DOHH2 (cell line): Measurements from ENCODE around the gene AP3S2.

Experiments
- EZH2phosphoT487 ChIP-seq: fragments of 200-600 bp; sonication (generic); IDR thresholded peaks from 2 replicates; pipeline ENCODE4 v1.6.1; 2017; ENCODE audit warnings: borderline replicate concordance, mild to moderate bottlenecking, antibody characterized with exemption, low read length, moderate library complexity, mixed read lengths
- TF ChIP-seq, protein P1 (sequence below): fragments of 200-600 bp; sonication (generic); IDR thresholded peaks from one replicate; pipeline ENCODE4 v1.5.1; 2014; ENCODE audit warnings: antibody characterized with exemption, mild to moderate bottlenecking, low read depth, low read length; ENCODE audit not compliant: poor library complexity, severe bottlenecking

DNA sequence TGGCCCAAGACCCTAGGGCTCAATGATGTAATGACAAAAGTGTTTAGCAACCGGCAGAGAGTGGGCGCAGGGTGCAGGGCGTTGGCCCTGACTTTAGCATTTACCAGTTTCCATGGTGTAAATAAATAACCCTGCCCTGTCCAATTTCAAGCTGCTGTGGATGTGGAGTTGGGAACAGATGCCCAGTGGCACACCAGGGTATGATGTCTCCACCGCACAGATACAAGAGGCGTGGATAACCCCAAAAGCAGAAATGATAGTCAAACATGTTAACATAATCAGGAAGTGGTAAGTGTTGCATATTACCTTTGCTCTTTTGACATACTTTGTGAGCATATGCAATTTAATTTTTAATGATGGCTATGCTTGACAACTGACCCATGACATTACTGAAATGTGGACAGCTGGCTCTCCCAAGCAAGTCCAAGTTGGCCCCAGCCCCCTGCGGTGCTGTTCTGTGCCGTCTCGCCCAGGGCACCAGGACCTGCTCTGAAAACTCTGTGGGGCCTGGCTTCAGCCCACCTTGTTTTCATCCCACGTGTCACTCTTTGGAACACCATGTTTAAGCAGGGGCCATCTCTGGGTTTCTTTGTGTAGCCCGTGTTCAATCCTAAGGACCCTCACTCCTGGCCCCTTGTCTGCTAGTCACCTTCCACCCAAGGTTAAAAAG is 68.4 kb downstream of the AP3S2 start:
- TF ChIP-seq, protein P1, sequence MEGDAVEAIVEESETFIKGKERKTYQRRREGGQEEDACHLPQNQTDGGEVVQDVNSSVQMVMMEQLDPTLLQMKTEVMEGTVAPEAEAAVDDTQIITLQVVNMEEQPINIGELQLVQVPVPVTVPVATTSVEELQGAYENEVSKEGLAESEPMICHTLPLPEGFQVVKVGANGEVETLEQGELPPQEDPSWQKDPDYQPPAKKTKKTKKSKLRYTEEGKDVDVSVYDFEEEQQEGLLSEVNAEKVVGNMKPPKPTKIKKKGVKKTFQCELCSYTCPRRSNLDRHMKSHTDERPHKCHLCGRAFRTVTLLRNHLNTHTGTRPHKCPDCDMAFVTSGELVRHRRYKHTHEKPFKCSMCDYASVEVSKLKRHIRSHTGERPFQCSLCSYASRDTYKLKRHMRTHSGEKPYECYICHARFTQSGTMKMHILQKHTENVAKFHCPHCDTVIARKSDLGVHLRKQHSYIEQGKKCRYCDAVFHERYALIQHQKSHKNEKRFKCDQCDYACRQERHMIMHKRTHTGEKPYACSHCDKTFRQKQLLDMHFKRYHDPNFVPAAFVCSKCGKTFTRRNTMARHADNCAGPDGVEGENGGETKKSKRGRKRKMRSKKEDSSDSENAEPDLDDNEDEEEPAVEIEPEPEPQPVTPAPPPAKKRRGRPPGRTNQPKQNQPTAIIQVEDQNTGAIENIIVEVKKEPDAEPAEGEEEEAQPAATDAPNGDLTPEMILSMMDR: no peak
- no peak for TF ChIP-seq EZH2phosphoT487
